PC-9 (cell line): Measurements from ENCODE around the gene CDK5RAP2.

ENCODE experiments used
- EZH2 ChIP-seq: fragments of 200-600 bp; sonication (generic); IDR thresholded peaks from 2 replicates; pipeline ENCODE4 v1.8.0; 2017; ENCODE audit warnings: antibody characterized with exemption, low read depth
- TF ChIP-seq, protein P1 (sequence below): fragments of 200-600 bp; sonication (generic); conservative IDR thresholded peaks from 2 replicates; pipeline ENCODE4 v1.6.1; 2017; ENCODE audit warnings: mixed run types, antibody characterized with exemption, mild to moderate bottlenecking, moderate library complexity

DNA sequence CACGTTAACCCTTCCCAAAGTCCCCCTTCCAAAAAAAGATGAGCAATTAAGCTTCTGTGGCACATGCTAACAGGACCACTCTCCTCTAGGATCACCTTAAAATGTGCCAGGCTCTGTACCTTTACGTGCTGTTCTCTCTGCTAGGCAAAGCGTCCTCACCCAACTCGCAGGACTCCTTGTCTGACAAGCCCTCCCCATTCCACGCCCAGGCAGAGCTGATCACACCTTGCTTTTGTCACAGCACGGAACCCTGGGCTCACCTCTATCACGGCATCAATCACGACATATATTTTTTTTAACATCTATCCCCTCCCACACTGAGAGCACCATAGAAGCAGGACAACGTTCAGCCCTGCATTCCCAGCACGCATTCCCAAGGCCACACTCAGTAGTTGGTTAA lies 47.1 kb downstream of the CDK5RAP2 start:
- TF ChIP-seq, protein P1, sequence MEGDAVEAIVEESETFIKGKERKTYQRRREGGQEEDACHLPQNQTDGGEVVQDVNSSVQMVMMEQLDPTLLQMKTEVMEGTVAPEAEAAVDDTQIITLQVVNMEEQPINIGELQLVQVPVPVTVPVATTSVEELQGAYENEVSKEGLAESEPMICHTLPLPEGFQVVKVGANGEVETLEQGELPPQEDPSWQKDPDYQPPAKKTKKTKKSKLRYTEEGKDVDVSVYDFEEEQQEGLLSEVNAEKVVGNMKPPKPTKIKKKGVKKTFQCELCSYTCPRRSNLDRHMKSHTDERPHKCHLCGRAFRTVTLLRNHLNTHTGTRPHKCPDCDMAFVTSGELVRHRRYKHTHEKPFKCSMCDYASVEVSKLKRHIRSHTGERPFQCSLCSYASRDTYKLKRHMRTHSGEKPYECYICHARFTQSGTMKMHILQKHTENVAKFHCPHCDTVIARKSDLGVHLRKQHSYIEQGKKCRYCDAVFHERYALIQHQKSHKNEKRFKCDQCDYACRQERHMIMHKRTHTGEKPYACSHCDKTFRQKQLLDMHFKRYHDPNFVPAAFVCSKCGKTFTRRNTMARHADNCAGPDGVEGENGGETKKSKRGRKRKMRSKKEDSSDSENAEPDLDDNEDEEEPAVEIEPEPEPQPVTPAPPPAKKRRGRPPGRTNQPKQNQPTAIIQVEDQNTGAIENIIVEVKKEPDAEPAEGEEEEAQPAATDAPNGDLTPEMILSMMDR: no peak
- no peak for TF ChIP-seq EZH2
